Gastrocnemius medialis (tissue), 4 donors: ENCODE data around the gene OR2F2.

Source experiments
- CTCF ChIP-seq, 5 experiments: fragments of 450-650 bp in 3 of 5; fragments of 200-600 bp in 2 of 5; sonication (generic) in 2 of 5; IDR thresholded peaks in 4 of 5; conservative IDR thresholded peaks in 1 of 5; 1 replicate in 4 of 5; 2 replicates in 1 of 5; pipeline ENCODE4 v1.5.1; 2016 to 2019; ENCODE audit warnings: antibody characterized with exemption in 5 of 5, mild to moderate bottlenecking in 3 of 5, moderate library complexity in 3 of 5
- POLR2A ChIP-seq, 2 donors: fragments of 450-650 bp; IDR thresholded peaks; one replicate each; pipeline ENCODE4 v1.6.1; 2017; ENCODE audit warnings: antibody characterized with exemption in 2 of 2, mild to moderate bottlenecking in 2 of 2, moderate library complexity in 2 of 2

GRCh38 chr7:143891457-143891856, 43.6 kb upstream of the OR2F2 start:
- TF ChIP-seq CTCF (IDR thresholded peaks at IDR 0.05 in 4 of 5, conservative IDR thresholded peaks at IDR 0.05 in 1 of 5) (no peak), POLR2A (IDR thresholded peaks at IDR 0.05) (no peak)
